SK-N-SH treated with all-trans-retinoic acid at 6 μM for 48 hours (cell line): ENCODE results near the gene VASH1.

Experiments used
- ATAC-seq: fragments of 200-7000 bp; cut with Tn5 transposase; 3 replicates; pipeline ENCODE4 v1.9.1; 2020; ENCODE audit warnings: mild to moderate bottlenecking, moderate library complexity
- ARNTL ChIP-seq: fragments of 450-650 bp; formaldehyde crosslinking; IDR thresholded peaks from 2 replicates; pipeline ENCODE4 v1.5.0; 2020; ENCODE audit warnings: low read depth, mild to moderate bottlenecking, moderate library complexity, borderline replicate concordance
- CSDC2 ChIP-seq: fragments of 250-450 bp; sonication (Bioruptor Pico); IDR thresholded peaks from 2 replicates; pipeline ENCODE4 v1.5.0; 2020; ENCODE audit warnings: mild to moderate bottlenecking, moderate library complexity
- GLIS3 ChIP-seq: fragments of 250-450 bp; sonication (Bioruptor Pico); IDR thresholded peaks from 2 replicates; pipeline ENCODE4 v1.5.0; 2020; ENCODE audit warnings: mild to moderate bottlenecking, moderate library complexity
- ISL1 ChIP-seq: fragments of 250-450 bp; sonication (Bioruptor Pico); IDR thresholded peaks from 2 replicates; pipeline ENCODE4 v2.1.2; 2022; ENCODE audit warnings: mild to moderate bottlenecking, moderate library complexity
- OSR1 ChIP-seq: fragments of 250-450 bp; sonication (Bioruptor Pico); IDR thresholded peaks from 2 replicates; pipeline ENCODE4 v1.8.0; 2022; ENCODE audit warnings: moderate library complexity, mild to moderate bottlenecking, inconsistent platforms
- PPARA ChIP-seq: fragments of 250-450 bp; sonication (Bioruptor Pico); IDR thresholded peaks from 2 replicates; pipeline ENCODE4 v1.5.0; 2020; ENCODE audit warnings: mild to moderate bottlenecking, borderline replicate concordance
- SNAI2 ChIP-seq: fragments of 250-450 bp; sonication (Bioruptor Pico); IDR thresholded peaks from 2 replicates; pipeline ENCODE4 v1.5.0; 2020; ENCODE audit warnings: mild to moderate bottlenecking, moderate library complexity
- TCF4 ChIP-seq: fragments of 250-450 bp; sonication (Bioruptor Pico); IDR thresholded peaks from 2 replicates; pipeline ENCODE4 v1.8.0; 2021; ENCODE audit warnings: mild to moderate bottlenecking, moderate library complexity, borderline replicate concordance
- TOX ChIP-seq: fragments of 250-450 bp; sonication (Bioruptor Pico); IDR thresholded peaks from 2 replicates; pipeline ENCODE4 v1.8.0; 2021; ENCODE audit warnings: mild to moderate bottlenecking, moderate library complexity, borderline replicate concordance
- ZC3H10 ChIP-seq: fragments of 250-450 bp; sonication (Bioruptor Pico); IDR thresholded peaks from 2 replicates; pipeline ENCODE4 v1.5.1; 2021; ENCODE audit warnings: mild to moderate bottlenecking, moderate library complexity
- ZFP3 ChIP-seq: fragments of 250-450 bp; sonication (Bioruptor Pico); IDR thresholded peaks from 2 replicates; pipeline ENCODE4 v1.5.0; 2020; ENCODE audit warnings: mild to moderate bottlenecking, moderate library complexity
- ZFP30 ChIP-seq: fragments of 450-650 bp; formaldehyde crosslinking; IDR thresholded peaks from 2 replicates; pipeline ENCODE4 v1.5.0; 2022; ENCODE audit warnings: mild to moderate bottlenecking, moderate library complexity
- ZNF565 ChIP-seq: fragments of 450-650 bp; formaldehyde crosslinking; conservative IDR thresholded peaks from 2 replicates; pipeline ENCODE4 v1.5.0; 2020; ENCODE audit warnings: low read depth, mild to moderate bottlenecking, moderate library complexity
- ZNF8 ChIP-seq: fragments of 450-650 bp; formaldehyde crosslinking; IDR thresholded peaks from 2 replicates; pipeline ENCODE4 v1.5.0; 2020; ENCODE audit warnings: mild to moderate bottlenecking, moderate library complexity
- TF ChIP-seq, protein P1 (sequence below): fragments of 250-450 bp; sonication (Bioruptor Pico); IDR thresholded peaks from 2 replicates; pipeline ENCODE4 v1.5.1; 2021; ENCODE audit warnings: mild to moderate bottlenecking, moderate library complexity
- TF ChIP-seq, protein P2 (sequence below): fragments of 250-450 bp; sonication (Bioruptor Pico); IDR thresholded peaks from 2 replicates; pipeline ENCODE4 v1.5.0; 2020; ENCODE audit warnings: mild to moderate bottlenecking, moderate library complexity
- TF ChIP-seq, protein P3 (sequence below): fragments of 250-450 bp; sonication (Bioruptor Pico); IDR thresholded peaks from 2 replicates; pipeline ENCODE4 v1.8.0; 2021; ENCODE audit warnings: low read depth, mild to moderate bottlenecking, moderate library complexity, borderline replicate concordance
- TF ChIP-seq, protein P4 (sequence below): fragments of 250-450 bp; sonication (Bioruptor Pico); IDR thresholded peaks from 2 replicates; pipeline ENCODE4 v1.8.0; 2020; ENCODE audit warnings: mild to moderate bottlenecking, moderate library complexity, borderline replicate concordance
- TF ChIP-seq, protein P5 (sequence below): fragments of 250-450 bp; sonication (Bioruptor Pico); IDR thresholded peaks from 2 replicates; pipeline ENCODE4 v1.5.1; 2020; ENCODE audit warnings: low read depth, mild to moderate bottlenecking, moderate library complexity

Gene VASH1

DNA sequence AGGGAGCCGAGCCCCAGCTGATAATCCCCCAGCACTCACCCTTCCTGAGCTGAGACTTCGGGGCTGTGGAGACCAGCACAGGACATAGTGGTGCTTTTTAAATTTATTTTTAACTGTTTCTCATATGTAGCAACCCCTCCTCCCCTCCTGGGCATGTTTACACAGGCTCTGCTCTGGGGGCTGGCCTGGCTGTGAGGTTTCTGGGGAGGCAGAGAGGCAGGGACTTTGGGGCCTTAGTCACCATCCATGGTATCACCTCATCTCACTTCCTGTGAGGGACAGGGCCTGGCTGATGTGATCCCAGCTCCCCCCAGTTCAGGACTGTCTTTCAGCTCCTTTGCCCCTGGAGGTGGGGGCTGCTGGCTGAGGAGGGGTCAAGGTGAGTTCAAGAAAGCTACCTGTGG lies 20.4 kb downstream of the VASH1 start:
- ATAC-seq, result no peak

DNA sequence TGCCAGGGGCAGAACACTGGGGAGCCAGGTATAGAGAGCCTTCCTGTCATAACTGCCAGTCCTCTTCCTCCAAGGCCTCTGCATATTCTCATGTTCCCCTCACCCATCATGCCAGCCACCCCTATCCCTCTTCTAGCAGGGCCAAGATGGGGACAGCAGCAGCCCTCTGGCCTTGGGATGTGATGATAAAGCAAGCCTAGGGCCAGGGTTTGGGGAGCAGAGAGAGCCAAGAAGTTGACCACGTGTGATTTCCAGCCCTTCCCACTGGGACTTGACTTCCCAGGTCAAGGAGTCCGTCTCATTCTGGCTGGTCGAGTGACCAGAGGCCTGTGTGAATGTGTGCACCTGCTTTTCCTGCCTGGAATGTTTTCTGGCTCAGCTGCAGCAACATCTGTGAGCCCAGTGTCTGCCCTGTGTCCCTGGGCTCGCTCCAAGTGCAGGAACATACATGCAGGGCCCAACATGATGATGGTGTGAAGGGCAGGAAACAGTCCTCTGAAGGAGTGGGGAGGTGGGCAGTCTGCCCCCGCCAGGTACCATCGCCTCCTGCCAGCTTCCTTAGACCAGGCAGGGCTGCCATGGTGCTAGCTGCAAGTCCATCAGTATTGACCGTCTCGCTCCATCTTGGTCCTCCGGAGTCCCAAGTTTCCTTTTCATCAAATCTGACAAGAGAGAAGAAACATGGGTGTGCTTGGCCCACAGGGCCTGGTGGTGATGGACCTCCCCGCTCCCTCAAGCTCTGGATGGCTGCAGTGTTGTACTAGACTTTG lies 21.0 kb downstream of the VASH1 start:
- TF ChIP-seq SNAI2 (CRISPR knock-in tag), result no peak
- TF ChIP-seq ZFP30 (CRISPR knock-in tag), result no peak
- no peak for TF ChIP-seq PPARA (CRISPR knock-in tag)
- TF ChIP-seq, protein P1, sequence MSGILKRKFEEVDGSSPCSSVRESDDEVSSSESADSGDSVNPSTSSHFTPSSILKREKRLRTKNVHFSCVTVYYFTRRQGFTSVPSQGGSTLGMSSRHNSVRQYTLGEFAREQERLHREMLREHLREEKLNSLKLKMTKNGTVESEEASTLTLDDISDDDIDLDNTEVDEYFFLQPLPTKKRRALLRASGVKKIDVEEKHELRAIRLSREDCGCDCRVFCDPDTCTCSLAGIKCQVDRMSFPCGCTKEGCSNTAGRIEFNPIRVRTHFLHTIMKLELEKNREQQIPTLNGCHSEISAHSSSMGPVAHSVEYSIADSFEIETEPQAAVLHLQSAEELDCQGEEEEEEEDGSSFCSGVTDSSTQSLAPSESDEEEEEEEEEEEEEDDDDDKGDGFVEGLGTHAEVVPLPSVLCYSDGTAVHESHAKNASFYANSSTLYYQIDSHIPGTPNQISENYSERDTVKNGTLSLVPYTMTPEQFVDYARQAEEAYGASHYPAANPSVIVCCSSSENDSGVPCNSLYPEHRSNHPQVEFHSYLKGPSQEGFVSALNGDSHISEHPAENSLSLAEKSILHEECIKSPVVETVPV (CRISPR knock-in tag), result no peak
- TF ChIP-seq, protein P2, sequence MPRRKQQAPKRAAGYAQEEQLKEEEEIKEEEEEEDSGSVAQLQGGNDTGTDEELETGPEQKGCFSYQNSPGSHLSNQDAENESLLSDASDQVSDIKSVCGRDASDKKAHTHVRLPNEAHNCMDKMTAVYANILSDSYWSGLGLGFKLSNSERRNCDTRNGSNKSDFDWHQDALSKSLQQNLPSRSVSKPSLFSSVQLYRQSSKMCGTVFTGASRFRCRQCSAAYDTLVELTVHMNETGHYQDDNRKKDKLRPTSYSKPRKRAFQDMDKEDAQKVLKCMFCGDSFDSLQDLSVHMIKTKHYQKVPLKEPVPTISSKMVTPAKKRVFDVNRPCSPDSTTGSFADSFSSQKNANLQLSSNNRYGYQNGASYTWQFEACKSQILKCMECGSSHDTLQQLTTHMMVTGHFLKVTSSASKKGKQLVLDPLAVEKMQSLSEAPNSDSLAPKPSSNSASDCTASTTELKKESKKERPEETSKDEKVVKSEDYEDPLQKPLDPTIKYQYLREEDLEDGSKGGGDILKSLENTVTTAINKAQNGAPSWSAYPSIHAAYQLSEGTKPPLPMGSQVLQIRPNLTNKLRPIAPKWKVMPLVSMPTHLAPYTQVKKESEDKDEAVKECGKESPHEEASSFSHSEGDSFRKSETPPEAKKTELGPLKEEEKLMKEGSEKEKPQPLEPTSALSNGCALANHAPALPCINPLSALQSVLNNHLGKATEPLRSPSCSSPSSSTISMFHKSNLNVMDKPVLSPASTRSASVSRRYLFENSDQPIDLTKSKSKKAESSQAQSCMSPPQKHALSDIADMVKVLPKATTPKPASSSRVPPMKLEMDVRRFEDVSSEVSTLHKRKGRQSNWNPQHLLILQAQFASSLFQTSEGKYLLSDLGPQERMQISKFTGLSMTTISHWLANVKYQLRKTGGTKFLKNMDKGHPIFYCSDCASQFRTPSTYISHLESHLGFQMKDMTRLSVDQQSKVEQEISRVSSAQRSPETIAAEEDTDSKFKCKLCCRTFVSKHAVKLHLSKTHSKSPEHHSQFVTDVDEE, result no peak
- no peak for TF ChIP-seq ZNF8 (CRISPR knock-in tag)
- TF ChIP-seq CSDC2 (CRISPR knock-in tag), result no peak
- no peak for TF ChIP-seq GLIS3
- no peak for TF ChIP-seq ISL1
- ATAC-seq, result no peak

More for the DNA sequence above, 20.4 kb downstream of the VASH1 start:
- TF ChIP-seq, protein P3, sequence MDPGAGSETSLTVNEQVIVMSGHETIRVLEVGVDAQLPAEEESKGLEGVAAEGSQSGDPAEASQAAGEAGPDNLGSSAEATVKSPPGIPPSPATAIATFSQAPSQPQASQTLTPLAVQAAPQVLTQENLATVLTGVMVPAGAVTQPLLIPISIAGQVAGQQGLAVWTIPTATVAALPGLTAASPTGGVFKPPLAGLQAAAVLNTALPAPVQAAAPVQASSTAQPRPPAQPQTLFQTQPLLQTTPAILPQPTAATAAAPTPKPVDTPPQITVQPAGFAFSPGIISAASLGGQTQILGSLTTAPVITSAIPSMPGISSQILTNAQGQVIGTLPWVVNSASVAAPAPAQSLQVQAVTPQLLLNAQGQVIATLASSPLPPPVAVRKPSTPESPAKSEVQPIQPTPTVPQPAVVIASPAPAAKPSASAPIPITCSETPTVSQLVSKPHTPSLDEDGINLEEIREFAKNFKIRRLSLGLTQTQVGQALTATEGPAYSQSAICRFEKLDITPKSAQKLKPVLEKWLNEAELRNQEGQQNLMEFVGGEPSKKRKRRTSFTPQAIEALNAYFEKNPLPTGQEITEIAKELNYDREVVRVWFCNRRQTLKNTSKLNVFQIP, result no peak
- TF ChIP-seq ZC3H10, result no peak
- TF ChIP-seq ZNF8 (CRISPR knock-in tag), result no peak
- TF ChIP-seq ARNTL (CRISPR knock-in tag), result no peak
- TF ChIP-seq ISL1, result no peak
- TF ChIP-seq SNAI2 (CRISPR knock-in tag), result no peak
- no peak for TF ChIP-seq ZNF565 (CRISPR knock-in tag)
- TF ChIP-seq PPARA (CRISPR knock-in tag), result no peak
- TF ChIP-seq, protein P4, sequence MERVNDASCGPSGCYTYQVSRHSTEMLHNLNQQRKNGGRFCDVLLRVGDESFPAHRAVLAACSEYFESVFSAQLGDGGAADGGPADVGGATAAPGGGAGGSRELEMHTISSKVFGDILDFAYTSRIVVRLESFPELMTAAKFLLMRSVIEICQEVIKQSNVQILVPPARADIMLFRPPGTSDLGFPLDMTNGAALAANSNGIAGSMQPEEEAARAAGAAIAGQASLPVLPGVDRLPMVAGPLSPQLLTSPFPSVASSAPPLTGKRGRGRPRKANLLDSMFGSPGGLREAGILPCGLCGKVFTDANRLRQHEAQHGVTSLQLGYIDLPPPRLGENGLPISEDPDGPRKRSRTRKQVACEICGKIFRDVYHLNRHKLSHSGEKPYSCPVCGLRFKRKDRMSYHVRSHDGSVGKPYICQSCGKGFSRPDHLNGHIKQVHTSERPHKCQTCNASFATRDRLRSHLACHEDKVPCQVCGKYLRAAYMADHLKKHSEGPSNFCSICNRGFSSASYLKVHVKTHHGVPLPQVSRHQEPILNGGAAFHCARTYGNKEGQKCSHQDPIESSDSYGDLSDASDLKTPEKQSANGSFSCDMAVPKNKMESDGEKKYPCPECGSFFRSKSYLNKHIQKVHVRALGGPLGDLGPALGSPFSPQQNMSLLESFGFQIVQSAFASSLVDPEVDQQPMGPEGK, result no peak
- no peak for TF ChIP-seq TCF4 (CRISPR knock-in tag)
- TF ChIP-seq OSR1 (CRISPR knock-in tag), result no peak
- no peak for TF ChIP-seq TOX (CRISPR knock-in tag)
- TF ChIP-seq, protein P5, sequence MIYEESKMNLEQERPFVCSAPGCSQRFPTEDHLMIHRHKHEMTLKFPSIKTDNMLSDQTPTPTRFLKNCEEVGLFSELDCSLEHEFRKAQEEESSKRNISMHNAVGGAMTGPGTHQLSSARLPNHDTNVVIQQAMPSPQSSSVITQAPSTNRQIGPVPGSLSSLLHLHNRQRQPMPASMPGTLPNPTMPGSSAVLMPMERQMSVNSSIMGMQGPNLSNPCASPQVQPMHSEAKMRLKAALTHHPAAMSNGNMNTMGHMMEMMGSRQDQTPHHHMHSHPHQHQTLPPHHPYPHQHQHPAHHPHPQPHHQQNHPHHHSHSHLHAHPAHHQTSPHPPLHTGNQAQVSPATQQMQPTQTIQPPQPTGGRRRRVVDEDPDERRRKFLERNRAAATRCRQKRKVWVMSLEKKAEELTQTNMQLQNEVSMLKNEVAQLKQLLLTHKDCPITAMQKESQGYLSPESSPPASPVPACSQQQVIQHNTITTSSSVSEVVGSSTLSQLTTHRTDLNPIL (CRISPR knock-in tag), result no peak

DNA sequence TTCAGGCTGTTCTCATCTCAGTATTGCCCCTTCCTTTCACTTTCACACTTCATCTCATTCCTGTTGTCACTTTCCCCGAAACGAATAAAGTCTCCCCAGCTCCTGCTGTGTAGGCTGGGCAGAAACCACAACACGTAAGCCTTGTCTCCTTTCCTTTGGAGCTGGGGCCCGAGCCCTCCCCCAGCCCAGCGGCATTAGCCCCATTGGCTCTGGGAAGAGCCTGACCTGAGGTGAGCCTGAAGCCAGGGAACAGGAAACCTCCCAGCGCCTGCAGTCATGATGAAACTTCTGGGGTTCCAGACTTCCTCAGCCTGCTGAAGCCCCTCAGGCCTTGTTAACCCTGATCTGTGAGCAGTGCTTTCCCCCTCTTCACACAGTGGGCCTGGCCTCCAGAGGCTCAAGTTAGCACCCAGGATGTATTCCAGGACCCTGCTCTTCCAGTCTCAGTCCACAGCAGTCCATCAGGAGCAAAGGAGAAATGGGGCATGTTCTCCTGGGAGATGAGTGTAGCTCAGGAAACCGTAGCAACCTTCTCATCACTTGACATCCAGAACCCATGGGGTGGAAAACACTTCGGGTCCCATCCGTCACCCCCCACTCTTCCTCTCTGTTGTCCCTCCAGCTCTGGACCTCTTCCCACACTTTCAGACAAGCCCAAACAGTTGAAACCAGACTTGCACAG lies 21.8 kb downstream of the VASH1 start:
- ATAC-seq, result no peak
- TF ChIP-seq GLIS3, result no peak
- TF ChIP-seq, protein P1 (CRISPR knock-in tag), result no peak
- TF ChIP-seq SNAI2 (CRISPR knock-in tag), result no peak
- no peak for TF ChIP-seq ZNF8 (CRISPR knock-in tag)
- no peak for TF ChIP-seq ZFP3 (CRISPR knock-in tag)
- no peak for TF ChIP-seq TCF4 (CRISPR knock-in tag)
- TF ChIP-seq, all 23 proteins: peak for 0
